Hematopoietic multipotent progenitor cell treated with erythropoietin and hydrocortisone succinate and interleukin-3 and kit ligand, for 8 days (in vitro differentiated cells): ENCODE measurements around the gene BARHL1.
"Not testable (repeated sequence)": the region's sequence is repeated elsewhere in the genome, so short reads cannot be mapped to it uniquely, and the experiment has no call there.

ENCODE experiments used
- DNase-seq: peaks from one replicate; pipeline ENCODE4 v3.0.0-alpha.2; 2015

Gene BARHL1

DNA sequence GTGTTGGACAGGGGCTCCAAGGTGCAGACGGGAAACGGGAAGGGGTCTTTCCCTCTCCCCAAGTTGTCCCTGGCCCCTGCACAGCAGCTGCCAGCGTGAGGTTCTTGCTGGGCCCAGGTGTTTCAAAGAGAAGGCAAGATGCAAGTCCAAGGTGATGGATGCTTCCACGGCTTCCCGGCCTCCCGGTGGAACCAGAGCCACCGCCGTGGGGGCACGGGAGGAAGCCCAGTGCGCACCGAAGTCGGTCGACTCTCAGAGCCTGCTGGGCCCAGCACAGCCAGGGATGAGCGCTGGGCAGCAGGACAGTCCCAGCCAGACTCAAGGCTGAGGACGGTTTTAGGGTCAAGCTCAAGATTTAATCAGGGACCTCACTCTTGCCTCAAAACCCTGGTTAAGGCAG lies 25.2 kb upstream of the BARHL1 start:
- no peak for DNase-seq

DNA sequence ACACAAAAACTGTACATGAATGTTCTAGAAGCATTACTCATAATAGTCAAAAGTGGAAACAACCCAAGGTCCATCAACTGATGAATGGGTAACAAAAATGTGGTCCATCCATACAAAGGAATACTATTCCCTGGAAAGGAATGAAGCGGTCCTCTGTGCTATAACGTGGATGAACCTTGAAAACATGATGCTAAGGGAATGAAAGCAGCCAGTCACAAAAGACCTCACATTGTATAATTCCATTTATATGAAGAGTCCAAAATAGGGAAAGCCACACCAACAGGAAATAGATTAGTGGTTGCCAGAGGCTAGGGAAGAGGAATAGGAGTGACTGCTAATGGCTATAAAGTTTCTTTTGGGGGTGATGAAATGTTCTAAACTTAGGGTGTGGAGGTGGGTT lies 22.7 kb upstream of the BARHL1 start:
- no peak for DNase-seq

DNA sequence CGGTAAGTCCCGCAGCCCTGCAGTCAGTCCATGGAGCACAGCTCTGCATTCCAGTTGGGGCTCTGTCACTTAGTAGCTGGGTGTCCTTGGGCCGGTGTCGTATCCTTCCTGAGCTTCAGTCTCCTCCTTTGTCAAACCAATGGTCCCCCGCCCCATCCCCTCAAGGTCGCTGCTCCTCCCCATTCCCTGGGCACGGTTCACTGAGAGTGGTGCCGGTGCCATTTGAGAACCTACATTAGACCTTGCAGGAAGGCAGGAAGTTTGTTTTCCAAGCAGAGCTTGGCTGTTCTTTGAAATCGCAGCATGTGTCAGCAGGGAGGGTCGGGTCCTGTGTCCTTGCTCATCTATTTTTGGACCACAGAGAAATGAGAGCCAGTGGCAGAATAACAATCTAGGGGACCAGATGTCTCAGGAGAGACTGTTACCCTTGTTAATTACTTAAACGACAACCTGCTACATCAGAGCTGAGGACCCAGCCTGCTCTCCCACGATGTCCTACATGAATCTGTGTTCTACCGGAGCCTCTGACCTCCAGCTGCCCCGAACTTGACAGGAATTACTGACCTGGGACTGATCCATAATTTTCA lies 21.7 kb upstream of the BARHL1 start:
- DNase-seq = no peak

DNA sequence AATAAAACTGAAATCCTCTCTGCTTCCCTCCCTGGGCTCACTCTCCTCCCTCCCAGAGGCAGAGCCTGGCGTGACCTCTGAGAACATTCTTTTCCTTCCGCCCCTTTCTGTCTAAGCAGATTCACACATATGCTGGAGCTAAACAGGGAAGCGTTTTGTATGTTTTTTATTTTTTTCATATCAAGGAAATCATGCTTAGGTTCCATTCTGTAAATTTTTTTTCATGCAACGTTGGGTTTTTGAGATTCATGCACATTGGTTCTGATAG lies 20.2 kb upstream of the BARHL1 start:
- no peak for DNase-seq

DNA sequence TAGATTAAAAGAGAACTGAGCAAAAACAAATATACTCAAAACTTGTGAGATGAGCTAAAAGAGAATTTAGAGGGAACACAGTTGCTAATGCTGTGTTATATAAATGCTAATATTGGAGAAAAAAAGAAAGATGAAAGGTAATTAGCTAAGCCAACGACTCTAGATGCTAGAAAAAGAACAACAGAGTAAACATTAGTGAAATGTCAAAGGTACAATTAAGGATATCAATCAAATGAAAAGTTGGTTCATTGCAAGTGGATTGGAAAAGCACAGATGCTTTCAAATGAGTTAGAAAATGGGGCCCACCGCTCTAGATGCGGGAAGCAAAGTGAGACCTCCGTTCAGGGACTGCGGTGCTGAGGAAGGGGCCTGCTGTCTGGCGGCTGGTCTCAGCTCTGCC lies 17.9 kb upstream of the BARHL1 start:
- no peak for DNase-seq

DNA sequence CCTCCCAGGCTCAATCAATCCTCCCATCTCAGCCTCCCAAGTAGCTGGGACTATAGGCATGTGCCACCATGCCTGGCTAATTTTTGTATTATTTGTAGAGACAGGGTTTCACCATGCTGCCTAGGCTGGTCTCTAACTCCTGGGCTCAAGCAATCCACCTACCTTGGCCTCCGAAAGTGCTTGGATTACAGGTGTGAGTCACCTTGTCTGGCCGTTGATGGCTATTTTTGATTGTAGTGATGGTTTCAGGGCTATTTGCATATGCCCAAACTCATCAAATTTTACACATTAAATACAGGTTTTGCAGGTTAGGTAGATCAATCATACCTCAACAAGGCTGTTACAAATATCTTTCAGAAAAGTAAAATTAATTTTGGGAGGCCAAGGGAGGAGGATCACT lies 13.6 kb upstream of the BARHL1 start:
- DNase-seq = not testable (repeated sequence)

DNA sequence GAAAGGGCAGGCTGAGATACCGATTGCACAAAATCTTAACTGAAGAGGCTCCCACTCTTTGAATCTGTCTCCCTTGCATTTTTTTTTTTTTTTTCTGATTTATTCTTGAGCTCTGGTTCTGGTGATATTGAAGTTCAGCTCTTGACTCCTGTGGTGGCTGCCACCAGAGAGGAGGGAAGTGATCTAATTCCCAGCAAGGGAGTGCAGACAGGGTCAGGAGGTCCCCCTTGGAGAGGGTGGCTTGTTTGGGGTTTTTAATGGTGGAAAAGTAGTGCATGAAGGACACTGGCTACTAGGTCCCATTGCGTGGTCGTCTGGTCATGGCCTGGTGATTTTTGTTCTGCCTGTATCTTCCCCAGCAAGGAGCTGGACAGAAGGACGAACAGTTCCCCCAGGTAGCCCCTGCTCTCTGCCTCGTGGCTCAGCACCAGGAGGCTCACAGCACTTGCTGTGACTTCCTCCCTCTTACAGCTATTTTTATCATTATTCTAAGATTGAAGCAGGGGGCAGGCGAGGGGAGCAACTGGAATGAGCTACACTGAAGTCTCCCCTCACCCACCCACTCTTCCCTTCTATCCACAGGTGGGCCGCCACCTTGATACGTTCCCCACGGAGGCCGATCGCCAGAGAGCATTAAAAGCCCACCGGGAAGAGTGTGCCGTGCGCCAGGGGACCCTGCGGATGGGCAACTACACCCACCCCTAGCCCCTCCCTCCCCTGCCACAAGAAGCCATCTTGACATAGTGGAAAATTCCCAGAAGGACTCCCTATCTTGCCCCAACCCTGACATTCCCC lies 10.4 kb upstream of the BARHL1 start:
- no peak for DNase-seq

DNA sequence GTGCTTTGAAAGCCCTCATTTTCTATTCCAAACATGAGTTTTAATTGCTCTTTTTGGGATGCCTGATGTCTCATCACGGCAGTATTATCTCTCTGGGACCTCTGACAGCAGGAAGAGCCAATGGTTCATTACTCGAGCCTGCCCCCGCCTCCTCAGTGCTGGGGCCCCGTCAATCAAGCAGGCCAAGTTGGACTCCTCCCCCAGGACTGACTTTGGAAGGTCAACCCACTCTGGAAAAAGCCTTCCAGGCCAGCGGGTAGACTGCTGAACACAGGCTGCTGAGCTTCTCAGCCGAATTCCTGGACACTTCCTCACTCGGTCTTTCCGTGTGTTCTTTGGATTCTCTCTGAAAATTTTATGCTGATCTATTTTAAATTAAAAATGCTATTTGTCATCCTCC lies 9.5 kb upstream of the BARHL1 start:
- no peak for DNase-seq

DNA sequence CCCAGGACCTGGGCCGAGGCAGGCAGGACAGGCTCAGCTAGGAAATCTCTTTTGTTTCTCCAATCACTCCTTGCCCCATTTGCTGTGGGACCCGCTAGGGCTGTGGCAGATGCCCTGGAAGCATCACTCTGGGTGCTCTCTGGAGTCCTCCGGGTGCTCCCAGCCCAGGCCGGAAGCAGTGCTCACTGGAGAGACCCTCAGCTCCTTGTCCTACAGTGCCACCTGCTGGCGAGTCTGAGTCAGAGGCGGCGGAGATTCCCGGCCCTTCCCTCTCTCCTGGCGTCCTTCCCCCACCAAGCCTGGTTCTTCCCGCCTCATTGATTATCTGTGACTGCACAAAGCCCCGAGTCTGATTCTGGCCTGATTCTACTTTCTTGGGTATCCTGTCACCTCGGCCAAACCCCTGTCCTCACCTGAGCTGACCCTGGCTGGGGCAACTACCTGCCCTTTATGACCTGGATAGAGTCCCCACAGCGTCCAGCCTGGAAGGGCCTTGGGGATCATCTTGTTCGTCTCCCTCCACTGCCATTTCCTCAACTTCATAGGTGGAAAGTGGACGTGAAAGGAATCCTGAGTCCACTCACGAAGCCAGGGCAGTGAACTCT lies 7.3 kb upstream of the BARHL1 start:
- DNase-seq = peak; percentile 66

DNA sequence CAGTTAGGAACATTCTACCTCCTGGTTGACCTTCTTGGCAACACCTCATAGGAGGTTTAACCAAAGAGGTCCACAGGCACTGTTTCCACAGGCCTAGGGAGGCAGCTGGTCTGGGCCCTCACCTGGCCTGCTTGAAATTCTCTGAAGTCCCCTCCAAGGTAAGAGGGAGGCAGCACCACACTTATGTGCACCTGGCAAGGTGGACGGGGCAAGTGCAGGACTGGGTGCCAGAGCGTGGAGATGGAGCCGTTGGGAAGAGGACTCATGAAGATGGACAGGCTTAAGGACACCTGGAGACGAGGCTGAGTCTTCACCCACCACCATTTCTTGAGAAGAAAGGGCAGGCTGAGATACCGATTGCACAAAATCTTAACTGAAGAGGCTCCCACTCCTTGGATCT lies 6.6 kb upstream of the BARHL1 start:
- DNase-seq = no peak

DNA sequence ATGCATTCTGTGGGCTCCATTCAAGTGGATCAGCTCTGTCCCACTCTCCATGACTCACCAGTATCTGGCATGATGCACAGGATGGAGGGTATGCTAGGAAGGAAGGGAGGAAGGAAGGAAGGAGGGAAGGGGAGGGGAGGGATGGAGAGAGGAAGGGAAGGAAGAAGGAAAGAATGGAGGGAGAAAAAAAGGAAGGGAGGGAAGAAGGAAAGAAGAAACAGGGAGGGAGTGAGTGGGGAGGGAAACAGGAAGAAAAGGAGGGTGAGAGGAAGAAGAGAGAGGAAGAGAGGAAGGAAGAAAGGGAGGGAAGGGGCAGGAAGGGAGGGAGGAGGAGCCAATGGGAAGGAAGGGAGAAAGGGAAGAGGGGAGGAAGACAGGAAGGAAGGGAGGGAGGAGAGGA lies 5.3 kb upstream of the BARHL1 start:
- no peak for DNase-seq

DNA sequence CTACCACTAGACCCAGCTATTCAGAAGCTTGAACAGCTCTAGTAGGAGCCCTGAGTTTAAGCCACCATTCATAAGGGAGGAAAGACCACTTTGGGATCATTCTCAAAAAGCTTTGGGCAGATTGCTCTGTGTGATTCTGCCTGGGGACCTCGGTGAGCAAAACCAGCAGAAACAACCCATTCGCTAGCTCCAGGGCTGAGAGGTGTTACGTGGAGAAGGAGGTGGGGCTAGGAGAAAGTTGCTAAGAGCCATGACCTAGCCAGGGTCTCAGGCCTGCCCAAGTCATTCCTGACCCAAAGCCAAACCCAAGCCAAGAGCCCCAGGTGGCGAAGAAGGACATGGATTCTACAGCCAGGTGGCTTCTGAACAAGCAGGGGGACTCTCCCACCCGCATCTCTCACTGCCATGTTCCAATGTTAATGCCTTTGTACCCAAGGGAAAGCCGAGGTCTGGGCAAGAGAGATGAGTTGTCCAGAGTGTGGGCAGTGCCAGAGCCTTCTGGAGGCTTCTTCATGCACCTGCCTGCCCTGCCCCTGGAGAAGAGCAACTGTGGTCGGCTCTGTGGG lies 4.0 kb upstream of the BARHL1 start:
- DNase-seq = no peak

DNA sequence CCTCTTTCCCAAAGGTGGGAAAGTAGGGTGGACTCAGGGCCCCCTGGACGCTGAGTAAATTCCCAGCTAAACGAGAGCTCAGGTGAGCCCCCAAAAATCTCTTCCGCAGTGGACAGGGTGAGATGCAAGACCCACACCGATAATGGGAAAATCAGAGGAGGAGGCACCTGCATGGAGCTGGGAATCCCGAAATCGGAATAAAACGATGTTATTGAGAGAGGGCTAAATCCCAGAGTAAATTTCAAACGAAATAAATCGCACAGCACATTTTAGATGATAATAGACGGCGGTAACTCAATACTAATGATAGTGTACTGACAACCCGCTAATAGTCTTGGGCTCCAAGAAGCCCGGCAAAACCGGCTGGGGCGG lies 3.0 kb upstream of the BARHL1 start:
- DNase-seq = no peak

DNA sequence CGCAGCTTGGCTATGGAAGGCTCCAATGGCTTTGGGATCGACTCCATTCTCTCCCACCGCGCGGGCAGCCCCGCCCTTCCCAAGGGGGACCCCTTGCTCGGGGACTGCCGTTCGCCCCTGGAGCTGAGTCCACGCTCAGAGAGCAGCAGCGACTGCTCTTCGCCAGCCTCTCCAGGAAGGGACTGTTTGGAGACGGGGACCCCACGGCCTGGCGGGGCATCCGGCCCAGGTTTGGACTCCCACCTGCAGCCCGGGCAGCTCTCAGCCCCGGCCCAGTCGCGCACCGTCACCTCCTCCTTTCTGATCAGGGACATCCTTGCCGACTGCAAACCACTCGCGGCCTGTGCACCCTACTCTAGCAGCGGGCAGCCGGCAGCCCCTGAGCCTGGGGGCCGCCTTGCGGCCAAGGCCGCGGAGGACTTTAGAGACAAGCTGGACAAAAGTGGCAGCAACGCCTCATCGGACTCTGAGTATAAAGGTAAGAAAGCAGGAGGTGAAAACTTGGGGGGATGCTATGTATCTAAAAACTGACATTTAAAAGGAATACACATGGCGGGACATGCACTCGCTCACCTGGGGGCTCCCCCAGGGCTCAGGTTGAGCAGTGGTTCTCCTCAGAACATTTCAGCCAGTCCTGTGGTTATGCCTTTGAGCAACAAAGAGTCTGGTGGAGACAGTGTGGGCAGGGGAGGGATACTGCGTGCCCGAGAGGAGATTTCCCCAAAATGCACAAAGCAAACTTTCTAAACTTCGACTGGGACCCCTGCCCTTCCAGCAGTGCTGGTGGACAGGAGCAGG lies 579 bp downstream of the BARHL1 start:
- DNase-seq = no peak

DNA sequence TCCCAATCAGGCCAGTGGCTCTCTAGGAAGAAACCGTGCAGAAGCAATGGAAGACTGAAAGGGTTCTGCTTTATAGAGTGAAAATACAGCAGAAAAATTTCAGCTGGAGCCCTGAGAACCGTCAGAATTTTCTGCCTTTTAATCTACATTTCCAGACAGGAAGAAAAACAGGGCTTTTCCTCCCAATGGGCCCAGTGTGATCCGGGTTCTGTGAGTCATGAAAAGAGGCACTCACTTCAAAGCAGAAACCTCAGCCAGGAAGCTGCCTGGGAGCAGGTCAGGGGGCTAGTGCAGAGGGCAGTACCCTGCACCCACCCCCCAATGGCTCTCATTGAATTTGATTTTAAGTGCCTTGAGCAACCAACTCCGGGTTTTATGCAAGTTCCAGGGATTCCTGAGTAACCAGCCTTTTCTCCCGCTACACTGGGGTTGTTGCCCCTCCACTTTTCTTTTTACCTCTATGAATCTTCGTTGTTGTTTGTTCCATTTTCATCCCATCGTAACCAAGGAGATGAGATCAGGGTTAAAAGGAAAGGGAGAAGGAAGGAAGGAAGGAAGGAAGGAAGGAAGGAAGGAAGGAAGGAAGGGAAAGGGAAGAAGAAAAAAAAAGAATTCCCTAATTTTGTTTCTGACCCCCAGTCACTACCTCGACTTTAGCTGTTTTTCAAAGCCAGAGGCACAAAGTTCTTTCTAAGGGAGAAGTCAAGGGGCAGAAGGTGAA lies 1.3 kb downstream of the BARHL1 start:
- no peak for DNase-seq

DNA sequence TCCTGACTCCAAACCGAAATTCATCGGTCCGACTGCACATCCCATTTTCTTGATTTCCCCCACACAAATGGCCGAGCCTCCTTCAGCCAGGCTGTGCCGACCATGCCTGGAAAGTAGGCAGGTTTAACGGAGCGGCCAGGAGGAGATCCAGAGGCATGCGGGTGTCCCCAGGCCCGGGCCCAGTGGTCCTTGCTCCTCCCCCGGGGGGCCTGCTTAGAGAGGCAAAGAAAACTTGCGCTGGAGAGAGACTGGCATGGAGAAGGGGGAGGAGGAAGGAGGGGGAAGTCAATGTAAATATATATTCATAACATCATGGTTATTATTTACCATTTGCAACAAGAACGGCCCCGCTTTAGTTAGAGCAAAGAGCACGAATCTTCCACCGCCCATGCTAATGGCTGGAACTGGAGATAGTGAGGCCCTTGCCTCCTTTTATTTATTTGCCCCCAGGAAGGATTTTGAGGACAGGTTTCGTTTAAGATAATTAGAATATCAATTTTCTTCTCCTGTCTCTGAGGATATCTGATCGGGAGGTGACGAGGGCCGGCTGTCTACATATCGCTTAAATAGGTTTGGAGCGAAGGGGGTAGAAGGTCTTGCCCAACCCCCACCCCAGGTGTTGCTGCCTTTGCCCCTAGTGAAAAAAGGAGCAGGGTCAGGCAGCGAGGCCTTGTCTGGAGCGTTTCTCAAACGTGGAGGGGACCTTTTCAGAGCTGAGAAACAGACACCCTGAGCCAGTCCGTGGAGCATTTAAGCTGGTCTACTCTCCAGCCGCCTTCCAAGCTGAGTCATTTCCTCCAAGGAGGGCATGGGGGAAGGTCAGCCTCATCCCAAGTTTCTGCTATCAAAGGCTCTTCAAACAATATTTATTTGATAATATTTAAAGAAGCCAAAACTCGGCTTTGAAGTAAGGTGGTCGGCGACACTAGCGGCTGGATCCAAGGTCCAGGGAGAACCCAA lies 2.5 kb downstream of the BARHL1 start:
- DNase-seq = no peak

DNA sequence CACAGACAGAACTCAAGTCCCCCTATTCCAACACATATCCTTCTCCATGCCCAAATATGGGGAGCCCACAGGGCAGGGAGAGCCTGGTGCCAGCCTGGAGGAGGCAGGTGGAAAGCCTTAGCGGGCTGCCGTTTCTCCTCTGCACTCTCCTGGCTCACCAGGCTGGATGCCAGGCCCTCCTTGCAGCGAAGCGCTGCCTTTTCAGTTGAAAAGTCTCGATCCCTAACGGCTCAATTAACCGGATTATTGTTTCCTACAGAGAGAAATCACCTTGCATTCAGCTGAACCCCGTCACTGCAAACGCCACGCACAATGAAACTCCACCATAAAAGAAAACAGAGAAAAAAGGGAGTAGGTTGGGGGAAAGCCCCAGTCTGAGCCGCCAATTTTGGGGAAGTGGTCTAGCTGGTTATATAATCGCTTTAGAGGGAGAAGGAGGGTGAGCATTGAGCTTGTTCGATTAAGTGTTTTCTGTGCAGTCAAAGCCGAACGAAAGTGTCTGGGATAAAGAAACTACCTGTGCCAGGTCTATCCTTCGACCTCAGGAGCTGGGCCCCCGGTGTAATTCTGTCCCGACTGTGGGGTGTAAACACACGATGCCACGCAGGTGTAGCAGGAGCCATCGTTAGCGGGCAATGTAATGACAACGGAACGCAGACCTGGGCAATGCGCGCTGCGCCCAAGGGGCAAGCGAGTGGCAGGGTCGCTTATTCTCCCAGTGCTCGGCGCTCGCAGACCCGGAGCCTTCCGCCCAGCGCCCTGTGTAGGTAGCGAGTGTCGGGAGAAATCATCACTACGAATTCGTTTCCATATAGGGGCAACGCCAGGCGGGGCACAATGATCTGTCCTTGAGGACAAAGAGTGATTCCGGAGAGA lies 3.8 kb downstream of the BARHL1 start:
- DNase-seq = no peak

DNA sequence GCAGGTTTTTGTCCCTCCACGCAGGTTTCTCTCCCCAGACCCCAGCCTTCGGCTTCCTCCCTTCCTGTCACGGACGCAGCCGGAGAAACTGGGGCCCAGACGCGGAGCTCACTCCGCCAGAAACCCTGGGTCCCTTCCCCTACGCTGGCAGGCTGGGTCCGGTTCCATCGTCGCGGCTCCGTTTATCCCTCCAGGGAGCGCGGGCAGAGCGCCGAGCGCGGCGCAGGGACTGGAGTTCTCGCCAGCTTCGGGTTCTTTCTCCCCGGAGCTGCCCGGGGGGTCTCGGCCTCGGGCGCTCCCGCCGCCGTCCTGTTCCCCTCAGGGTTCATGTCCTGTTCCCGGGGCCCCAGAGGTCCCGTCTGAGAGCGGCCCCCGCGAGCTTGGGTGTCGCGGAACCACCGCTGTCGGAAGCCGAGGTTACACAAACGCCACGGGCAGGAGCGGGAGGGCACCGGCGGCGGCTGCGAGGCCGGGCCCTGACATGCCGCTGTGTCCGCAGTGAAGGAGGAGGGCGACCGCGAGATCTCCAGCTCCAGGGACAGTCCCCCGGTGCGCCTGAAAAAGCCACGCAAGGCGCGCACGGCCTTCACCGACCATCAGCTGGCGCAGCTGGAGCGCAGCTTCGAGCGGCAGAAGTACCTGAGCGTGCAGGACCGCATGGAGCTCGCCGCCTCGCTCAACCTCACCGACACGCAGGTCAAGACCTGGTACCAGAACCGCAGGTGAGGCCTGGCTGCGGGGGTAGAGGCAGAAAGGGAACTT lies 4.6 kb downstream of the BARHL1 start:
- DNase-seq = no peak

DNA sequence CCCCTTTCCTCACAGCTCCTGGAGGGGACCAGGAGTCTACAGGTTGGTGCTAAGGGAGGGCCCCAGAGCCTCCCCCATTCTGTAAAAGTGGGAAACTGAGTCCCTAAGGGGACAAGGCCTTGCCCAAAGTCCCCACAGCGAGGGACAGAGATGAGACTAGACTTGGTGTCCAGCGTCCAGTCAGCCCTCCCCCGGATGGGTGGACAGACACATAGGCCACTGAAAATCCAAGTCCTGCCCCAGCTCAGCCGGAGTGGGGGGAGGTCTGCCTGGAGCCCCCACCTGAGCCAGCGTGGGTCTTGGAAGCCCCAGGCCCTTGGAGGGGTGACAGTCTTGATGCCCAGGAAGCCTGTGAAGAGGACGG lies 5.2 kb downstream of the BARHL1 start:
- DNase-seq = no peak

DNA sequence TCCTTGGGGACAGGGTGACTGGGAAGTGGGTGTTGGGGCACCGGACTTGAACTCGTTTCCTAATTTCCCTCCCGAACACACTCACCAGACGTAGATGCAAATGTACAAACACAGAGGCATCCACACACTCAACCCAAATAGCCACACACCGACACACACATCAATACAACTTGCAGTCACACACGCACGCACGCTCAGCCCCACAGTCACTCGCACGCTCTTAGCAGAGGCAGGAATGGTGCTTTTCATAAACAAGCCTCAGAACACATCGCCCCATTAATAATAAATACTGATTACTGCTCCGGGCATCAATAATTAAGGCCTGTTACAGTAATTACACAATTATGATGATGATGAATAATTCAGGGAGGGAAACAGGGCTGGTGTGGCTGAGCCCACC lies 5.7 kb downstream of the BARHL1 start:
- no peak for DNase-seq
